Stomach (tissue), 4 donors: ENCODE data around the gene ARFIP1.

Experiments
- EP300 ChIP-seq: sonication (generic); formaldehyde crosslinking; IDR thresholded peaks from one replicate; pipeline ENCODE4 v1.6.1; 2017; ENCODE audit warnings: antibody characterized with exemption
- POLR2A ChIP-seq, 4 donors: fragments of 450-650 bp; IDR thresholded peaks; one replicate each; pipeline ENCODE4 v1.6.1; 2016; ENCODE audit warnings: antibody characterized with exemption in 4 of 4, control low read depth in 2 of 4, mild to moderate bottlenecking in 1 of 4, moderate library complexity in 1 of 4
- POLR2AphosphoS5 ChIP-seq, 3 donors: sonication (generic); formaldehyde crosslinking; IDR thresholded peaks; one replicate each; pipeline ENCODE4 v1.6.1; 2016; ENCODE audit warnings: antibody characterized with exemption in 3 of 3
- TF ChIP-seq, protein P1 (sequence below), 7 experiments: fragments of 450-650 bp in 4 of 7; fragments of 200-600 bp in 3 of 7; sonication (generic) in 3 of 7; IDR thresholded peaks; one replicate each; pipeline ENCODE4 v1.5.1; 2016 to 2019; ENCODE audit warnings: antibody characterized with exemption in 7 of 7, control low read depth in 2 of 7, mild to moderate bottlenecking in 1 of 7

DNA sequence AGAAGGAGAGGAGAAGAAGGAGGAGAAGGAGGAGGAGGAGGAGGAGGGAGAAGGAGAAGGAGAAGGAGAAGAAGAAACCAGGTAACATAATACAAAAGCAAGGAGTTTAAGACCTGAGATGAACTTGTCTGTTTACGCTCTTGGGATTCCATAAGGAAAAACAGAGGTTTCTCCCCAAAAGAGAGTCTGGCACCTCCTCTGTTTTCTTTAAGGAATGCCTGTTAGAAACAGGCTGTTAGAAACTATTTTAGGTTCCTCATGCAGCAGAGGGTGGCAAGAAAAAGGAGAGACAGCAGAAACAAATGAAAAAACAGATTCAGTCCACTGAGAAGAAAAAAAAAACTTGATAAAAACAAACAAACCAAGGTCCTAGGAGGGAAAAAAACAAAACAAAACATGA is 146.1 kb downstream of the ARFIP1 start:
- TF ChIP-seq, protein P1, sequence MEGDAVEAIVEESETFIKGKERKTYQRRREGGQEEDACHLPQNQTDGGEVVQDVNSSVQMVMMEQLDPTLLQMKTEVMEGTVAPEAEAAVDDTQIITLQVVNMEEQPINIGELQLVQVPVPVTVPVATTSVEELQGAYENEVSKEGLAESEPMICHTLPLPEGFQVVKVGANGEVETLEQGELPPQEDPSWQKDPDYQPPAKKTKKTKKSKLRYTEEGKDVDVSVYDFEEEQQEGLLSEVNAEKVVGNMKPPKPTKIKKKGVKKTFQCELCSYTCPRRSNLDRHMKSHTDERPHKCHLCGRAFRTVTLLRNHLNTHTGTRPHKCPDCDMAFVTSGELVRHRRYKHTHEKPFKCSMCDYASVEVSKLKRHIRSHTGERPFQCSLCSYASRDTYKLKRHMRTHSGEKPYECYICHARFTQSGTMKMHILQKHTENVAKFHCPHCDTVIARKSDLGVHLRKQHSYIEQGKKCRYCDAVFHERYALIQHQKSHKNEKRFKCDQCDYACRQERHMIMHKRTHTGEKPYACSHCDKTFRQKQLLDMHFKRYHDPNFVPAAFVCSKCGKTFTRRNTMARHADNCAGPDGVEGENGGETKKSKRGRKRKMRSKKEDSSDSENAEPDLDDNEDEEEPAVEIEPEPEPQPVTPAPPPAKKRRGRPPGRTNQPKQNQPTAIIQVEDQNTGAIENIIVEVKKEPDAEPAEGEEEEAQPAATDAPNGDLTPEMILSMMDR (IDR thresholded peaks at IDR 0.05) = no peak
- TF ChIP-seq POLR2A (IDR thresholded peaks at IDR 0.05) (no peak), POLR2AphosphoS5 (IDR thresholded peaks at IDR 0.05) (no peak), EP300 (no peak)
